Stimulated activated CD4-positive, alpha-beta T cell treated with anti-CD3 and anti-CD28 coated beads, Interleukin-1b, Interleukin-23, amount 100 ng/mL, for 24 hours (primary cell): ENCODE measurements around the gene TTC12.

Experiments
- DNase-seq, 4 experiments: peaks; one replicate each; pipeline ENCODE4 v3.0.0-alpha.2; 2020; ENCODE audit warnings: low read depth in 4 of 4, low spot score in 1 of 4

TTC12 gene

GRCh38 chr11:113322158-113322557 is 7.8 kb downstream of the TTC12 start:
- DNase-seq, result no peak

GRCh38 chr11:113324250-113324649 is 9.9 kb downstream of the TTC12 start:
- no peak for DNase-seq

DNA sequence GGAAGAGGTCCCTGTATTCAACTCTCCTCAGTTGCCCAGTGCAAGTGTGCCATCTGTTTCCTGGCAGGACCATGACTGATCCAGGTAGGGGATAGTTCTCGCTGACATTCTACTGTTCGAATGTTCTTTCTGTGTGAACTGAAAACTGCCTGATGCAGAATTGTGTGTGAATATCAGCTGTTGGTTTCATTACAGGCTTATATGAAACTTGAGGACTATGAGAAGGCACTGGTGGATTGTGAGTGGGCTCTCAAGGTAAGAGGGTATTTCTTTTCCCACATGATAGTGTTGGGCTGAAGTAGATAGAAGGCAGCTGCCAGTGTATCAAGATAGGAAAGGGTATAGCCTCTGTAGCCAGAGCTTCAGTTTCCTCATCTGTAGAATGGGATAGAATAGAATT is 15.3 kb downstream of the TTC12 start:
- no peak for DNase-seq

DNA sequence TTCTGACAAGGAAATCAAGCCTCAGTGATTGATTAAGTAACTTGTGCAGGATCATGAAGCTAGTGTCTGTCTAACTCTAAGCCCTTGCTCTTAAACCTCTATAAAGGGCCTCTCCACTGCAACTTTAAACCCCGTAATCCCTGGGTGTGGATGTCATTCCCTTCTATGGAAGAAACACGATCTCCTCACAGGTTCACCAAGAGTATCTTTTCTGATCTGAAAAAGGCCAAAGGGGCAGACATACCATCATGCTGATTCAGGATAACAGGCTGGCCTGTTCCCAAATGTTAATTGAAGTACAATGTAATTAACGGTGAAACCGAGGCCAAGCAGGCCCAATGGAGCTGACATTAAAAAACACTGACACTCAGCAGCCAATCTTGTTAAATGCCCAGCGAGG is 17.1 kb downstream of the TTC12 start:
- DNase-seq, result no peak

DNA sequence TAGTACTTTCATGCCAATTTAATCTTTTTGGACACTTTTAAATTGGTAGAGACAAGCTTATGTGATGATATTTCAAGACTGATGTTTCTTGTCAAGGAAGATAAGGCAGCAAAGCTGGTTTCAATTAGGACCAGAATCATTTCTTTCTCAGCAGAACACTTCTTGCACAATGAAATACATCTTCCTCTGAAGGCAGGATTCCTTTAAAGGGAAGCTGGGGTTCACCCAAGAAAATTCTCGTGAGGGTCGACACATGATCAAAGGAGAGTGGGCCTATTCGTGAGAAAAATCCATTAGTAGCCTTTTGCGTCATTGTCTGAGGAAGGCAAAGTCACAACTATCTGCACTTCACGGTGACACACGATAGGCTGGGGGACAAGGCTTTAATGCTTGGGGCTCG is 17.6 kb downstream of the TTC12 start:
- no peak for DNase-seq

GRCh38 chr11:113332638-113333329 is 18.4 kb downstream of the TTC12 start:
- DNase-seq, result no peak

- DNase-seq, result no peak
These were observed 19.8 kb downstream of the TTC12 start for GRCh38 chr11:113334183-113334582.

GRCh38 chr11:113338730-113339129 is 24.3 kb downstream of the TTC12 start:
- DNase-seq, result no peak

GRCh38 chr11:113339929-113340589 is 25.7 kb downstream of the TTC12 start:
- DNase-seq, result no peak

- DNase-seq, result no peak
These were observed 27.2 kb downstream of the TTC12 start for GRCh38 chr11:113341388-113342165.

GRCh38 chr11:113345978-113346377 is 31.6 kb downstream of the TTC12 start:
- no peak for DNase-seq

DNA sequence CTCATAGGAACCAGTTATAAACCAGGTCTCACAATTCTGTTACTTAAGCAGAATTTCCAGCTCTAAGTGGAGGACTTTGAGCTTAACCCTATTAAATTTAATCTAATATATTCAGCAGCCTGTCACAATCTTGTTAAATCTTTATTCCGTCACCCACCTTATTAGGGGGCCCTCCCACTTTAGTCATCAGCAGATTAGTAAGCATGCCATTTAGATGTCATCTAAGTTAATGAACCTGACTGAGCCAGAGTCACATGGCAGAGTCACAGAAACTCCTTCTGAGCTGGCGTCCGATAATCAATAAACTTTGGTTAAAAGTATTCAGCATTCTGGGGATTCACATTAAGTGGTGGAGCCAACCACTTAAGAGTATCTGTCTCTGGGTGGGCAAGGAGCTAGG is 35.1 kb downstream of the TTC12 start:
- no peak for DNase-seq

DNA sequence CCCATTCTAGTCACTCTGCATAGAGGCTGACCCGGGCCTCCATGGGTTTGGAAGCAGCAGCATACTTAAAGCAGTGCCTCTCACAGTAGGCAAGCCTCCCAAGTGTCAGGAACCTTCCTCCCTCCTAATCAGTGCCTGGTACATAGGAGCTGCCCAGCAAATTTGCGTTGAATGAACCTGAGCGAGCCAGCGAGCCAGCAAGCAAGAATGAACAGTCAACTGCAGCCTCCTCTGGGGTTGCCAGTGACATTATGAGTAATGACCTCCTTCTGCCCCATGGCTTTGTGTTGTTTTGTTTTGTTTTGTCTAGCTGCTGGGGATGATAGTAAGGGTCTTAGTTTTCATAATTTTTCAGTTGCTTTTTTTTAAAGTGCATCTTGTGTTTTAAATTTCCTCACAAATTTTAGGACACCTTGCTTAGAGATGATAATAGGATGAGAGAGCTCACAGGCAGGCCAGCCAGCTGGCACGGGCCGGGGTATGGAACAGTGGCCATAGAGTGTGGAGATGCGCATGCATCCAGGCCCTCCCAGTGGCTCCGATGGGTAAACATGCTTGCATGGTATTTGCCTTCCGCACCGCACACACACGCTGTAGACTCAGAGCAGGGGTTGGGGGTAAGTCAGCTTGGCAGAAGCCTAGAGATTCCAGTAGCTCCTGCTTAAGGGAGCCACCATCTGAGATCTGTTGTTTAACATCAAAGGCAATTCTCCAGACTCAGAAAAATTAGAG is 36.1 kb downstream of the TTC12 start:
- DNase-seq, result no peak

- DNase-seq, result no peak
These were observed 36.7 kb downstream of the TTC12 start for GRCh38 chr11:113351068-113351450.

- no peak for DNase-seq
These were observed 37.1 kb downstream of the TTC12 start for GRCh38 chr11:113351480-113351879.

DNA sequence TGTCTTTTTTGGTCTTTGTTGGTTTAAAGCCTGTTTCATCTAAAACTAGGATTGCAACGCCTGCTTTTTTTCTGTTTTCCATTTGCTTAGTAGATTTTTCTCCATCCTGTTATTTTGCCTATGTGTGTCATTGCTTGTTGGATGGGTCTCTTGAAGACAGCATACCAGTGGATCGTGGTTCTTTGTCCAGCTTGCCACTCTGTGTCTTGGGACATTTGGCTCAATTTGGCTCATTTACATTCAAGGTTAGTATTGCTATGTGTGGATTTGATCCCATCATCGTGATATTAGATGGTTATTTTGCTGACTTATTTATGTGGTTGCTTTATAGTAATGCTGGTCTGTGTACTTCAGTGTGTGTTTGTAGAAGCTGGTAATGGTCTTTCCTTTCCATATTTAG is 41.8 kb downstream of the TTC12 start:
- no peak for DNase-seq

DNA sequence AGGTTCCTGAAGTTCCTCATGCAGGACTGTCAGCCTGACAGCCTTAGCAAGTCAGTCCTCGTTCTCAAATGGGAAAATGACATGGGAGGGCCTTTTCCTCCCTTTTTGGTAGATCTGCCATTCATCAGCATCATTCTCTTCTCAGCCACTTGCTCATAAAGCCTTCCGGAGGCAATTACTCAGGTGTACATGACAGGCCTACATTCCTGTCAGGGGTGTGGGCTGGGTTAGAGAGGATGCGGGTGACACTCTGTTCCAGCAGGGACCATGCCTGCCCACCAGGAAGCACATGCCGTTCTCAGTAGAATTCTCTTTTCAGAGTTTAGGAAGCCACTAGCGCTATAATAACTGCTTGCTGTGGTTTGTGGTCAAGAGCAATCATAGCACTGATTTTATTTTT is 49.0 kb downstream of the TTC12 start:
- no peak for DNase-seq

DNA sequence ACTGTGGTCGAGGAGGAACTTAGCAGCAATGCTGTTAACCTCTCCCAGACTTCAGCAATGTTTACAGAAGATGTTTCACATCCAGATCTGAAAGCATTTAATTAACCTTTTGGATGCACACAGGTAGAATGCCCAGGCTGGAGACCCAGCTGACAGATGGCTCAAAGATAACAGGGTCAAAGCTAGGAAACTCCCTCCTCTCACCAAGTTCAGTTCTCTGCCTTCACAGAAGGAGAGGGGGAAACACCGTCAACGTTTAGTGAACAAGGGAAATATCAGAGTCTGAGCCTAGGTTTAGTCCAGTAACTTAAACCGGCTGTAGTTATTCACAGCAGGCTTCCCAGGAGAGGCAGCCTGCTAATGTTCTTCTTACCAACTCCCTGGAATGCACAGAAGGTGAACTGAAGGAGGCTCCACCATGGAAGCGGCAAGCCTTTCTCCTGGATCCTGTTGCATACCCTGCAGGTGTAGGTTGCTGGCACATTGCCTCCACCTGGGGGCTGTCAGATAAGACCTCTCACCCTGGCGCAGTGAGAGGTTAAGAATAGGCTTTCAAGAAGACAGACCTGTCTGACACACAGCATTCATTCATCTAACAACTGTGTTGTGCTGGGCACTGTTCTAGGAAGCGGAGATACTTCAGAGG is 49.7 kb downstream of the TTC12 start:
- DNase-seq, result no peak

DNA sequence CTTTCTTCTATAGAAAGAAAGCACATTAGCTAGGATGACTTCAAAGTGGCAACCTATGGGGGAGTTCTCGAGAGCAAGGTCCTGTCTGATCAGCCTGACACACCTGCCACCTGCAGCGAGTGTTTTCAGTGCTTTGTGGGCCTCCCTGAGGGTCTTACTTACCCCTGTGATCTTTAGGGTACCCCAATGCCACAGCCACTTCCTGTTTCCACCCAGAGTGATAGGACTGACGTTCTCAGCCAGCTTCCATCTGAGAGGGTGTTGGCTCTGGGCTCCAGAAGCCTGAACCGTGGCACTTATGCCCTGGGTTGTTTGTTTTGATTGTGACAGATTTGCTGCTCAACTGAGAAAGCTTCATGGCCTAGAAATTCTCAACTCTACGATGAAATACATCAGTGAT is 51.5 kb downstream of the TTC12 start:
- no peak for DNase-seq

DNA sequence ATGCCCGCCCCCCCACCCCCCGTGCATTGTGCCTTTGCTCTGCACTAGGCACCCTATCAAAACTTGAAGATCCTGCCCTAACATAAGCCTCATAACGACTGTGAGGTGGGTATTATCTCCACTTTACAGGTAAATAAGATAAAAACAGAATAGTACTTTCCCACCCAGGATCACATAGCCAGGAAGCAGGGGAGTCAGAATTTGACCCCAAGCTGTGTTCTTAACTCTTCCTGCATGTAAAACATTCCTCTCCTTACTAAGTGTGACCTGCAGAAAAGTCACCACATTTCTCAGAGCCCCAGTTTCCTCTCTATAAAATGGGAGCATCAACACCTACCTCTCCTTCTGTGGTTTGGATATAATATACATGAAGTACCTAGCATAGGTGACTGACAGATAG is 55.0 kb downstream of the TTC12 start:
- no peak for DNase-seq

- no peak for DNase-seq
These were observed 56.3 kb downstream of the TTC12 start for GRCh38 chr11:113370634-113371033.
